Measurements from ENCODE around the gene CAB39L. TPM values are rescaled to one million over a fixed set of nuclear protein-coding genes. Genes with fewer than 3 reads are reported as not detected.
A peak's percentile ranks its signal among the peaks of the same experiment; 100 is the strongest.
"Not testable (repeated sequence)": the region's sequence is repeated elsewhere in the genome, so short reads cannot be mapped to it uniquely, and the experiment has no call there.

Gene CAB39L
- total and polyA plus RNA-seq, 4 donors: 31.8 to 44.1 (median 36.5) TPM

GRCh38 chr13:49294723-49295122 is 149.1 kb downstream of the CAB39L start:
- WGBS (ENCODE audit: insufficient coverage): 100% methylated on average over 2 of the region's 6 CpGs
- not testable (repeated sequence) for H3K27me3 ChIP-seq (ENCODE audit: control insufficient read depth, insufficient read depth, low read length); H3K36me3 ChIP-seq (ENCODE audit: control insufficient read depth, insufficient read depth, low read length); H3K4me3 ChIP-seq (ENCODE audit: low read depth, low read length); DNase-seq (ENCODE audit: low read depth in 4 of 6, low spot score in 6 of 6); H3K27ac ChIP-seq (ENCODE audit: low read depth, low read length); H3K9me3 ChIP-seq (ENCODE audit: control insufficient read depth, insufficient read depth, low read length)
- H3K4me1 ChIP-seq (ENCODE audit: control insufficient read depth, insufficient read depth, low read length): peaks cover 14% of the 10 kb centered on the region

GRCh38 chr13:49292742-49293486 is 150.9 kb downstream of the CAB39L start:
- no peak overlapping the region for H3K27ac ChIP-seq (ENCODE audit: low read depth, low read length)
- 19% methylated on average over 2 of the region's 6 CpGs for WGBS (ENCODE audit: insufficient coverage)
- no peaks in the 10 kb centered on the region for H3K27me3 ChIP-seq (ENCODE audit: control insufficient read depth, insufficient read depth, low read length)
- peaks cover 10% of the 10 kb centered on the region for H3K4me1 ChIP-seq (ENCODE audit: control insufficient read depth, insufficient read depth, low read length)
- no peaks in the 10 kb centered on the region for H3K9me3 ChIP-seq (ENCODE audit: control insufficient read depth, insufficient read depth, low read length)
- H3K36me3 ChIP-seq (ENCODE audit: control insufficient read depth, insufficient read depth, low read length): no peaks in the 10 kb centered on the region
- no peak overlapping the region for H3K4me3 ChIP-seq (ENCODE audit: low read depth, low read length)
- DNase-seq (ENCODE audit: low read depth in 4 of 6, low spot score in 6 of 6): peak in 5 of 6 donors; percentile 58 to 93 (median 73)

GRCh38 chr13:49288458-49288857 is 155.4 kb downstream of the CAB39L start:
- Histone ChIP-seq H3K9me3 (ENCODE audit: control insufficient read depth, insufficient read depth, low read length) (no peaks in the 10 kb centered on the region), H3K27me3 (ENCODE audit: control insufficient read depth, insufficient read depth, low read length) (no peaks in the 10 kb centered on the region)

GRCh38 chr13:49287995-49288394 is 155.9 kb downstream of the CAB39L start:
- no peaks in the 10 kb centered on the region for H3K36me3 ChIP-seq (ENCODE audit: control insufficient read depth, insufficient read depth, low read length)
- H3K27me3 ChIP-seq (ENCODE audit: control insufficient read depth, insufficient read depth, low read length): no peaks in the 10 kb centered on the region
- H3K27ac ChIP-seq (ENCODE audit: low read depth, low read length): no peak overlapping the region
- no CpG with 5 or more reads among the region's 1 CpG for WGBS (ENCODE audit: insufficient coverage)
- DNase-seq (ENCODE audit: low read depth in 4 of 6, low spot score in 6 of 6): no peak
- H3K4me1 ChIP-seq (ENCODE audit: control insufficient read depth, insufficient read depth, low read length): no peaks in the 10 kb centered on the region
- no peak overlapping the region for H3K4me3 ChIP-seq (ENCODE audit: low read depth, low read length)
- no peaks in the 10 kb centered on the region for H3K9me3 ChIP-seq (ENCODE audit: control insufficient read depth, insufficient read depth, low read length)

More at GRCh38 chr13:49288458-49288857, 155.4 kb downstream of the CAB39L start:
- H3K36me3 ChIP-seq (ENCODE audit: control insufficient read depth, insufficient read depth, low read length): no peaks in the 10 kb centered on the region
- DNase-seq (ENCODE audit: low read depth in 4 of 6, low spot score in 6 of 6): no peak
- no peak overlapping the region for H3K4me3 ChIP-seq (ENCODE audit: low read depth, low read length)
- H3K27ac ChIP-seq (ENCODE audit: low read depth, low read length): no peak overlapping the region
- H3K4me1 ChIP-seq (ENCODE audit: control insufficient read depth, insufficient read depth, low read length): no peaks in the 10 kb centered on the region

GRCh38 chr13:49279885-49280284 is 164.0 kb downstream of the CAB39L start:
- H3K4me3 ChIP-seq (ENCODE audit: low read depth, low read length): no peak overlapping the region
- H3K9me3 ChIP-seq (ENCODE audit: control insufficient read depth, insufficient read depth, low read length): no peaks in the 10 kb centered on the region
- H3K36me3 ChIP-seq (ENCODE audit: control insufficient read depth, insufficient read depth, low read length): peaks cover 3% of the 10 kb centered on the region
- no peaks in the 10 kb centered on the region for H3K27me3 ChIP-seq (ENCODE audit: control insufficient read depth, insufficient read depth, low read length)
- no peak for DNase-seq (ENCODE audit: low read depth in 4 of 6, low spot score in 6 of 6)
- no peaks in the 10 kb centered on the region for H3K4me1 ChIP-seq (ENCODE audit: control insufficient read depth, insufficient read depth, low read length)
- no peak overlapping the region for H3K27ac ChIP-seq (ENCODE audit: low read depth, low read length)

GRCh38 chr13:49279112-49279511 is 164.8 kb downstream of the CAB39L start:
- Histone ChIP-seq H3K36me3 (ENCODE audit: control insufficient read depth, insufficient read depth, low read length) (peaks cover 3% of the 10 kb centered on the region), H3K4me3 (ENCODE audit: low read depth, low read length) (no peak overlapping the region), H3K4me1 (ENCODE audit: control insufficient read depth, insufficient read depth, low read length) (no peaks in the 10 kb centered on the region), H3K9me3 (ENCODE audit: control insufficient read depth, insufficient read depth, low read length) (no peaks in the 10 kb centered on the region), H3K27ac (ENCODE audit: low read depth, low read length) (no peak overlapping the region), H3K27me3 (ENCODE audit: control insufficient read depth, insufficient read depth, low read length) (no peaks in the 10 kb centered on the region)
- WGBS (ENCODE audit: insufficient coverage): 69% methylated on average over 5 of the region's 5 CpGs
- DNase-seq (ENCODE audit: low read depth in 4 of 6, low spot score in 6 of 6): no peak

GRCh38 chr13:49278211-49278610 is 165.7 kb downstream of the CAB39L start:
- WGBS (ENCODE audit: insufficient coverage): no CpG with 5 or more reads among the region's 2 CpGs
- H3K27ac ChIP-seq (ENCODE audit: low read depth, low read length): no peak overlapping the region
- no peaks in the 10 kb centered on the region for H3K9me3 ChIP-seq (ENCODE audit: control insufficient read depth, insufficient read depth, low read length)
- no peaks in the 10 kb centered on the region for H3K27me3 ChIP-seq (ENCODE audit: control insufficient read depth, insufficient read depth, low read length)
- H3K4me1 ChIP-seq (ENCODE audit: control insufficient read depth, insufficient read depth, low read length): no peaks in the 10 kb centered on the region
- H3K4me3 ChIP-seq (ENCODE audit: low read depth, low read length): no peak overlapping the region
- no peak for DNase-seq (ENCODE audit: low read depth in 4 of 6, low spot score in 6 of 6)
- H3K36me3 ChIP-seq (ENCODE audit: control insufficient read depth, insufficient read depth, low read length): peaks cover 3% of the 10 kb centered on the region

GRCh38 chr13:49272296-49272695 is 171.6 kb downstream of the CAB39L start:
- H3K27me3 ChIP-seq (ENCODE audit: control insufficient read depth, insufficient read depth, low read length): no peaks in the 10 kb centered on the region
- no CpG with 5 or more reads among the region's 2 CpGs for WGBS (ENCODE audit: insufficient coverage)
- H3K4me1 ChIP-seq (ENCODE audit: control insufficient read depth, insufficient read depth, low read length): no peaks in the 10 kb centered on the region
- H3K36me3 ChIP-seq (ENCODE audit: control insufficient read depth, insufficient read depth, low read length): peaks cover 4% of the 10 kb centered on the region
- no peak overlapping the region for H3K4me3 ChIP-seq (ENCODE audit: low read depth, low read length)
- H3K27ac ChIP-seq (ENCODE audit: low read depth, low read length): peak overlapping the region; percentile 52
- DNase-seq (ENCODE audit: low read depth in 4 of 6, low spot score in 6 of 6): peak in 1 of 6 donors; percentile 32
- no peaks in the 10 kb centered on the region for H3K9me3 ChIP-seq (ENCODE audit: control insufficient read depth, insufficient read depth, low read length)

- no peaks in the 10 kb centered on the region for H3K27me3 ChIP-seq (ENCODE audit: control insufficient read depth, insufficient read depth, low read length)
- peaks cover 4% of the 10 kb centered on the region for H3K36me3 ChIP-seq (ENCODE audit: control insufficient read depth, insufficient read depth, low read length)
- 0% methylated on average over 1 of the region's 1 CpG for WGBS (ENCODE audit: insufficient coverage)
- H3K4me3 ChIP-seq (ENCODE audit: low read depth, low read length): no peak overlapping the region
- peaks cover 1% of the 10 kb centered on the region for H3K9me3 ChIP-seq (ENCODE audit: control insufficient read depth, insufficient read depth, low read length)
- H3K27ac ChIP-seq (ENCODE audit: low read depth, low read length): no peak overlapping the region
- no peak for DNase-seq (ENCODE audit: low read depth in 4 of 6, low spot score in 6 of 6)
- H3K4me1 ChIP-seq (ENCODE audit: control insufficient read depth, insufficient read depth, low read length): no peaks in the 10 kb centered on the region
Measured at GRCh38 chr13:49271264-49271663, 172.6 kb downstream of the CAB39L start.

GRCh38 chr13:49265822-49266221 is 178.0 kb downstream of the CAB39L start:
- Histone ChIP-seq H3K9me3 (ENCODE audit: control insufficient read depth, insufficient read depth, low read length) (peaks cover 1% of the 10 kb centered on the region), H3K4me3 (ENCODE audit: low read depth, low read length) (no peak overlapping the region), H3K27ac (ENCODE audit: low read depth, low read length) (no peak overlapping the region), H3K4me1 (ENCODE audit: control insufficient read depth, insufficient read depth, low read length) (no peaks in the 10 kb centered on the region), H3K27me3 (ENCODE audit: control insufficient read depth, insufficient read depth, low read length) (no peaks in the 10 kb centered on the region), H3K36me3 (ENCODE audit: control insufficient read depth, insufficient read depth, low read length) (peaks cover 8% of the 10 kb centered on the region)
- 93% methylated on average over 2 of the region's 2 CpGs for WGBS (ENCODE audit: insufficient coverage)
- DNase-seq (ENCODE audit: low read depth in 4 of 6, low spot score in 6 of 6): no peak
